ENCODE measurements around the gene SIPA1L3.
"Not testable (repeated sequence)": the region's sequence is repeated elsewhere in the genome, so short reads cannot be mapped to it uniquely, and the experiment has no call there.

DNA sequence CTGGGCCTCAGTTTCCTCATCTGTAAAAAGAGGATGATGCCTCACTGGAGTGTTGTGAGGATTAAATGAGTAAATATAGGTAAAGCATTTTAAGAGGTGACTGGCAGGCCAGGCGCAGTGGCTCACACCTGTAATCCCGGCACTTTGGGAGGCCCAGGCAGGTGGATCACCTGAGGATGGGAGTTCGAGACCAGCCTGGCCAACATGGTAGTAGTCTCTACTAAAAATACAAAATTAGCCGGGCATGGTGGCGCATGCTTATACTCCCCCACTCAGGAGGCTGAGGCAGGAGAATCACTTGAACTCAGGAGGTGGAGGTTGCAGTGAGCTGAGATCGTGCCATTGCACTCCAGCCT lies 317.8 kb downstream of the SIPA1L3 start:
- TF ChIP-seq E4F1 (CRISPR knock-in tag; IDR thresholded peaks at IDR 0.05; ENCODE audit: borderline replicate concordance); SRSF9 (IDR thresholded peaks at IDR 0.05; ENCODE audit: borderline replicate concordance, low read depth, low read length); NFRKB (IDR thresholded peaks at IDR 0.05; ENCODE audit: low read depth); PRPF4 (IDR thresholded peaks at IDR 0.05; ENCODE audit: insufficient read depth, low read depth, low read length, poor library complexity, severe bottlenecking); FOSL1 (tag; conservative IDR thresholded peaks at IDR 0.05); GATAD2B (IDR thresholded peaks at IDR 0.05; ENCODE audit: borderline replicate concordance): not testable (repeated sequence)

All from K562 (cell line).